HepG2 (cell line): Measurements from ENCODE around the gene SYCP2L. TPM values are rescaled to one million over a fixed set of nuclear protein-coding genes. Genes with fewer than 3 reads are reported as not detected.

Source experiments
- ATF2 ChIP-seq: sonication (generic); formaldehyde crosslinking; IDR thresholded peaks from 2 replicates; pipeline ENCODE4 v1.4.0; 2020; ENCODE audit warnings: missing genetic modification reagents
- ATF4 ChIP-seq, 2 experiments: fragments of 450-650 bp in 1 of 2; sonication (generic) in 1 of 2; formaldehyde crosslinking; IDR thresholded peaks; 2 replicates each; pipeline versions ENCODE4 v1.5.0 to v1.8.0; 2020 to 2022; ENCODE audit warnings: mild to moderate bottlenecking in 1 of 2, missing genetic modification reagents in 1 of 2
- ETV5 ChIP-seq: IDR thresholded peaks from 2 replicates; pipeline ENCODE4 v1.6.1; 2018; ENCODE audit warnings: missing biosample characterization, missing genetic modification reagents, inconsistent platforms, borderline replicate concordance
- GATAD2A ChIP-seq: IDR thresholded peaks from 2 replicates; pipeline ENCODE4 v1.6.1; 2016
- HIVEP1 ChIP-seq: sonication (generic); formaldehyde crosslinking; IDR thresholded peaks from 2 replicates; pipeline ENCODE4 v1.4.0; 2020; ENCODE audit warnings: mild to moderate bottlenecking, missing genetic modification reagents
- HNRNPLL ChIP-seq: fragments of 200-400 bp; formaldehyde crosslinking; IDR thresholded peaks from 2 replicates; pipeline ENCODE4 v1.6.1; 2017; ENCODE audit warnings: mild to moderate bottlenecking, low read depth, low read length; ENCODE audit not compliant: poor library complexity, severe bottlenecking
- NR1H2 ChIP-seq: sonication (generic); formaldehyde crosslinking; IDR thresholded peaks from 2 replicates; pipeline ENCODE4 v1.8.1; 2022; ENCODE audit warnings: low read depth, missing genetic modification reagents, borderline replicate concordance
- PHF20 ChIP-seq: sonication (generic); formaldehyde crosslinking; IDR thresholded peaks from 2 replicates; pipeline ENCODE4 v1.5.0; 2020; ENCODE audit warnings: mild to moderate bottlenecking, missing genetic modification reagents
- PHF21A ChIP-seq: sonication (generic); formaldehyde crosslinking; IDR thresholded peaks from 2 replicates; pipeline ENCODE4 v1.5.0; 2020; ENCODE audit warnings: mild to moderate bottlenecking, missing genetic modification reagents
- RBM22 ChIP-seq: fragments of 200-400 bp; formaldehyde crosslinking; optimal IDR thresholded peaks from 2 replicates; pipeline ENCODE3; 2017; ENCODE audit warnings: mild to moderate bottlenecking, low read length, moderate library complexity
- SALL2 ChIP-seq: sonication (generic); formaldehyde crosslinking; IDR thresholded peaks from 2 replicates; pipeline ENCODE4 v1.8.1; 2023; ENCODE audit warnings: mild to moderate bottlenecking, missing genetic modification reagents, inconsistent platforms
- SOX6 ChIP-seq, 2 experiments: fragments of 450-650 bp in 1 of 2; sonication (generic) in 1 of 2; formaldehyde crosslinking in 1 of 2; IDR thresholded peaks; 2 replicates each; pipeline versions ENCODE4 v1.4.0 to v1.6.1; 2017 to 2020; ENCODE audit warnings: antibody characterized with exemption in 1 of 2, mild to moderate bottlenecking in 1 of 2, missing genetic modification reagents in 1 of 2
- XBP1 ChIP-seq: sonication (generic); formaldehyde crosslinking; IDR thresholded peaks from 2 replicates; pipeline ENCODE4 v1.5.0; 2020; ENCODE audit warnings: missing genetic modification reagents
- ZEB1 ChIP-seq: IDR thresholded peaks from 2 replicates; pipeline ENCODE4 v1.6.1; 2012; ENCODE audit warnings: mild to moderate bottlenecking, low read depth, inconsistent platforms; ENCODE audit not compliant: insufficient replicate concordance
- ZMYM3 ChIP-seq: sonication (generic); formaldehyde crosslinking; IDR thresholded peaks from 2 replicates; pipeline ENCODE4 v1.5.1; 2020; ENCODE audit warnings: mild to moderate bottlenecking, missing genetic modification reagents
- ZNF101 ChIP-seq: sonication (generic); formaldehyde crosslinking; IDR thresholded peaks from 2 replicates; pipeline ENCODE4 v1.4.0; 2020; ENCODE audit warnings: mild to moderate bottlenecking, low read depth, missing genetic modification reagents, borderline replicate concordance
- ZNF235 ChIP-seq: sonication (generic); formaldehyde crosslinking; IDR thresholded peaks from 2 replicates; pipeline ENCODE4 v1.8.1; 2023; ENCODE audit warnings: mild to moderate bottlenecking, missing genetic modification reagents, borderline replicate concordance
- ZNF292 ChIP-seq: sonication (generic); formaldehyde crosslinking; IDR thresholded peaks from 2 replicates; pipeline ENCODE4 v1.8.1; 2022; ENCODE audit warnings: mild to moderate bottlenecking, low read depth, missing genetic modification reagents, borderline replicate concordance
- ZNF503 ChIP-seq: sonication (generic); formaldehyde crosslinking; IDR thresholded peaks from 2 replicates; pipeline ENCODE4 v1.4.0; 2020; ENCODE audit warnings: missing genetic modification reagents
- ZNF543 ChIP-seq: sonication (generic); formaldehyde crosslinking; IDR thresholded peaks from 2 replicates; pipeline ENCODE4 v1.4.0; 2020; ENCODE audit warnings: mild to moderate bottlenecking, missing genetic modification reagents
- ZNF598 ChIP-seq: sonication (generic); formaldehyde crosslinking; IDR thresholded peaks from 2 replicates; pipeline ENCODE4 v1.5.1; 2020; ENCODE audit warnings: mild to moderate bottlenecking, missing genetic modification reagents, borderline replicate concordance
- ZNF710 ChIP-seq: sonication (generic); formaldehyde crosslinking; IDR thresholded peaks from 2 replicates; pipeline ENCODE4 v1.5.0; 2020; ENCODE audit warnings: mild to moderate bottlenecking, missing genetic modification reagents, borderline replicate concordance
- polyA plus RNA-seq, 8 experiments: library from polyadenylated mRNA; depleted of rRNA in 3 of 8; stranded (reverse) in 7 of 8; unstranded in 1 of 8; fragments of >200 nt; fragmentation: Illumina TruSeq in 4 of 8; extraction: Trizol in 4 of 8; gene quantifications; 2 replicates each; pipeline versions ENCODE4 v1.2.1 to v1.2.3, GENCODE V29; 2011 to 2016; ENCODE audit warnings: low read depth in 4 of 8, missing spikeins in 1 of 8, mixed read lengths in 1 of 8; ENCODE audit not compliant: insufficient read depth in 1 of 8
- total RNA-seq, 5 experiments: library from RNA; depleted of rRNA; stranded (reverse); fragments of >200 nt; fragmentation: Illumina TruSeq; extraction: Trizol; gene quantifications; 2 replicates each; pipeline ENCODE4 v1.2.3, GENCODE V29; 2016; ENCODE audit warnings: low read depth in 1 of 5

The SYCP2L gene
- total and polyA plus RNA-seq, 2 of the 13 experiments (the other 11 are each of a cell fraction or from before 2014, with no cell fraction given): 0.22 to 0.54 TPM

- no peak for TF ChIP-seq SOX6 (IDR thresholded peaks at IDR 0.05)
- TF ChIP-seq SOX6 (CRISPR knock-in tag; IDR thresholded peaks at IDR 0.05): peak; percentile 86
- peak; percentile 19 for TF ChIP-seq RBM22
- no peak for TF ChIP-seq ZMYM3 (CRISPR knock-in tag)
- 0 out of 2 replicates have a peak, but pooled peaks have one; percentile 50 for TF ChIP-seq ATF2 (CRISPR knock-in tag)
- peak; percentile 58; the same call in 1 of the 2 replicates for TF ChIP-seq ETV5 (CRISPR knock-in tag)
- TF ChIP-seq ZNF235 (CRISPR knock-in tag): no peak
- 0 out of 2 replicates have a peak, but pooled peaks have one; percentile 27 for TF ChIP-seq PHF21A (CRISPR knock-in tag)
- TF ChIP-seq NR1H2 (CRISPR knock-in tag): no peak
- no peak for TF ChIP-seq ATF4 (CRISPR knock-in tag; IDR thresholded peaks at IDR 0.05)
- TF ChIP-seq ZNF598 (CRISPR knock-in tag): 0 out of 2 replicates have a peak, but pooled peaks have one; percentile 60
- TF ChIP-seq ZNF292: no peak
- no peak for TF ChIP-seq PHF20 (CRISPR knock-in tag)
- no peak for TF ChIP-seq ZNF543 (CRISPR knock-in tag)
- no peak for TF ChIP-seq HIVEP1 (CRISPR knock-in tag)
- TF ChIP-seq GATAD2A (CRISPR knock-in tag): peak; percentile 88
- TF ChIP-seq XBP1 (CRISPR knock-in tag): no peak
- peak; percentile 57; the same call in 1 of the 2 replicates for TF ChIP-seq ZNF503 (CRISPR knock-in tag)
- TF ChIP-seq ZNF101 (CRISPR knock-in tag): no peak
- no peak for TF ChIP-seq HNRNPLL
- TF ChIP-seq ZEB1: no peak
- peak; percentile 45; the same call in 1 of the 2 replicates for TF ChIP-seq SALL2 (CRISPR knock-in tag)
- 0 out of 2 replicates have a peak, but pooled peaks have one; percentile 67 for TF ChIP-seq ZNF710 (CRISPR knock-in tag)
Observed at GRCh38 chr6:11007715-11008608, 121.1 kb downstream of the SYCP2L start (continued).
